Natural killer cell (primary cell): ENCODE results near the gene PDIA2. TPM values are rescaled to one million over a fixed set of nuclear protein-coding genes. Genes with fewer than 3 reads are reported as not detected.
"Not testable (repeated sequence)": the region's sequence is repeated elsewhere in the genome, so short reads cannot be mapped to it uniquely, and the experiment has no call there.

Source experiments
- ATAC-seq, 3 donors: fragments of 150-1000 bp in 2 of 3; fragments of 200-7000 bp in 1 of 3; cut with Tn5 transposase; 1 replicate in 1 of 3; 2 replicates in 2 of 3; pipeline ENCODE4 v1.10.0; 2021; ENCODE audit warnings: mild to moderate bottlenecking in 2 of 3, moderate library complexity in 2 of 3
- DNase-seq, 2 donors: peaks; one replicate each; pipeline versions ENCODE4 v3.0.0 to v3.0.0-alpha.2; 2013 to 2021; ENCODE audit warnings: mixed read lengths in 1 of 2
- H3K27ac ChIP-seq: one replicate; pipeline ENCODE4 v1.5.1; 2013; ENCODE audit warnings: mild to moderate bottlenecking, low read length
- H3K27me3 ChIP-seq: one replicate; pipeline ENCODE4 v1.6.1; 2013; ENCODE audit warnings: low read length; ENCODE audit not compliant: control insufficient read depth, insufficient read depth
- H3K36me3 ChIP-seq: one replicate; pipeline ENCODE4 v1.6.1; 2013; ENCODE audit warnings: low read length; ENCODE audit not compliant: control insufficient read depth, insufficient read depth
- H3K4me1 ChIP-seq: one replicate; pipeline ENCODE4 v1.6.1; 2013; ENCODE audit warnings: low read length; ENCODE audit not compliant: control insufficient read depth, insufficient read depth
- H3K4me3 ChIP-seq: one replicate; pipeline ENCODE4 v1.5.1; 2013; ENCODE audit warnings: low read length
- H3K9me3 ChIP-seq: one replicate; pipeline ENCODE4 v1.6.1; 2013; ENCODE audit warnings: low read length; ENCODE audit not compliant: control insufficient read depth, insufficient read depth
- H3K27ac Mint-ChIP-seq, 2 donors: one replicate each; pipeline ENCODE4 v1.8.0; 2022; ENCODE audit warnings: mild to moderate bottlenecking in 2 of 2, mixed read lengths in 2 of 2, moderate library complexity in 1 of 2
- H3K27me3 Mint-ChIP-seq, 2 donors: one replicate each; pipeline ENCODE4 v1.8.0; 2022; ENCODE audit warnings: low read depth in 2 of 2, mixed read lengths in 2 of 2
- H3K36me3 Mint-ChIP-seq: one replicate; pipeline ENCODE4 v1.8.0; 2022; ENCODE audit warnings: mixed read lengths
- H3K4me1 Mint-ChIP-seq, 2 donors: one replicate each; pipeline ENCODE4 v1.8.0; 2022; ENCODE audit warnings: mixed read lengths in 2 of 2
- H3K4me3 Mint-ChIP-seq: one replicate; pipeline ENCODE4 v1.8.0; 2022; ENCODE audit warnings: mild to moderate bottlenecking, moderate library complexity, mixed read lengths
- H3K9me3 Mint-ChIP-seq, 2 donors: one replicate each; pipeline ENCODE4 v1.8.0; 2022; ENCODE audit warnings: mixed read lengths in 2 of 2
- WGBS: methylation state at CpG from one replicate; pipeline ENCODE4 v1.1.7; 2013; ENCODE audit warnings: missing lambda C conversion rate; ENCODE audit not compliant: insufficient coverage; 5-methylcytosine and 5-hydroxymethylcytosine counted together
- intact Hi-C: fragments of 100-400 bp; cut with micrococcal nuclease; formaldehyde crosslinking; loops from one replicate; pipeline ENCODE4 v1.14.2; 2022
- total RNA-seq, 4 donors: library from RNA; stranded (reverse); fragments of 120-200 nt in 1 of 4; gene quantifications; one replicate each; pipeline versions ENCODE4 v1.2.3 to v1.2.4, GENCODE V29; 2013 to 2022
- TF ChIP-seq, protein P1 (sequence below): fragments of 200-600 bp; IDR thresholded peaks from one replicate; pipeline ENCODE4 v1.8.0; 2022; ENCODE audit warnings: antibody characterized with exemption

PDIA2 gene
- total RNA-seq, 3 donors from 2014 or later (not counting 1 experiment from before 2014, with no cell fraction given) = not detected

DNA sequence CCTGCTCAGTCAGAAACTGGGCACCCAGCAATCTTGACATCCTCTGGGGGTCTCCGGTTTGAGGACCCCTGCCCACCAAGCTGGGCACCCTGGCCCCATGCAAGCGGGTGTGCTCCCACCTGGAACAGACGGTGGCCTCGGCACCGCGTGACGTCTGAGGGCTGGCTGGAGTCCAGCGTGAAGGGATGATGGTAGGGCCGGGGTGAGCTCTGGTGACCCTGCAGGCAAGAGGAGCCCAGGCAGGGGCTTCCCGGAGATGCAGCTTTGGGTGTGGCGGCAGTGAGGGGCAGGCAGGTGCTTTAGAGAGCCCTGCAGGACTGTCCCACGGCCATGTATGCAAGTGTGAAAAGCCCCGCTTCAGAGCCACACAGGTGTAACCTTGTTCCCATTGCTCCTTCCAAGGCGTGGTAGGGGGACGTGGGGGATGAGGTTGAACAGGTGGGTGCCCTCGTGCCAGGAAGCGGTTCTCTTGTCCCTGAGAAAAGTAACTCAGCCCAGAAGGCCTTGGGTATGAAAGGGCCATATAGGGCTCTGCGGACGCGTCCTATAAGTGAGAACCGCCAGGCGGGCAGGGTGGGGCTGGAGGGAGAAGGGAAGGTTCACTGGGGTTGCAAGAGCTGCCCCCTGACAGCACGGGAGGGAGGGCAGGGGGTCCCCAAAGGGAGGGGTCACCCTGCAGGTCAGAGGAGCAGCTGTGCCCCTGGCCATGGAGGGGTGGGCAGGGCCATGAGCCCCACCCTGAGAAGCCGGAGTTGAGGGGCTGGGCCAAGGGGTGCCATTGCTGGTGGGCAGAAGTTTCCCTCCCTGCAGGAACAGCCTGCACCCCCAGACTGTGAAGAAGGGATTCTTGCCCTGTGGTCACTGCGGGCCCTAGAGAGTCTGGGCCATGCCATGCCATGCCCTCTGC lies 16.5 kb upstream of the PDIA2 start:
- Mint-ChIP-seq H3K4me3 (no peak overlapping the region), H3K36me3 (no peaks in the 10 kb centered on the region), H3K4me1 (peaks cover 0 to 16% of the 10 kb centered on the region in 2 donors), H3K27me3 (no peaks in the 10 kb centered on the region), H3K9me3 (no peaks in the 10 kb centered on the region), H3K27ac (no peak overlapping the region)
- TF ChIP-seq, protein P1, sequence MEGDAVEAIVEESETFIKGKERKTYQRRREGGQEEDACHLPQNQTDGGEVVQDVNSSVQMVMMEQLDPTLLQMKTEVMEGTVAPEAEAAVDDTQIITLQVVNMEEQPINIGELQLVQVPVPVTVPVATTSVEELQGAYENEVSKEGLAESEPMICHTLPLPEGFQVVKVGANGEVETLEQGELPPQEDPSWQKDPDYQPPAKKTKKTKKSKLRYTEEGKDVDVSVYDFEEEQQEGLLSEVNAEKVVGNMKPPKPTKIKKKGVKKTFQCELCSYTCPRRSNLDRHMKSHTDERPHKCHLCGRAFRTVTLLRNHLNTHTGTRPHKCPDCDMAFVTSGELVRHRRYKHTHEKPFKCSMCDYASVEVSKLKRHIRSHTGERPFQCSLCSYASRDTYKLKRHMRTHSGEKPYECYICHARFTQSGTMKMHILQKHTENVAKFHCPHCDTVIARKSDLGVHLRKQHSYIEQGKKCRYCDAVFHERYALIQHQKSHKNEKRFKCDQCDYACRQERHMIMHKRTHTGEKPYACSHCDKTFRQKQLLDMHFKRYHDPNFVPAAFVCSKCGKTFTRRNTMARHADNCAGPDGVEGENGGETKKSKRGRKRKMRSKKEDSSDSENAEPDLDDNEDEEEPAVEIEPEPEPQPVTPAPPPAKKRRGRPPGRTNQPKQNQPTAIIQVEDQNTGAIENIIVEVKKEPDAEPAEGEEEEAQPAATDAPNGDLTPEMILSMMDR = no peak
- H3K27ac ChIP-seq = no peak overlapping the region
- DNase-seq (no peak), ATAC-seq (no peak)
- 88% methylated on average over 25 of the region's 25 CpGs for WGBS
- intact Hi-C loops = no loop called here
- no peaks in the 10 kb centered on the region for H3K9me3 ChIP-seq
- H3K36me3 ChIP-seq = peaks cover 18% of the 10 kb centered on the region
- no peak overlapping the region for H3K4me3 ChIP-seq
- H3K27me3 ChIP-seq = no peaks in the 10 kb centered on the region
- no peaks in the 10 kb centered on the region for H3K4me1 ChIP-seq

DNA sequence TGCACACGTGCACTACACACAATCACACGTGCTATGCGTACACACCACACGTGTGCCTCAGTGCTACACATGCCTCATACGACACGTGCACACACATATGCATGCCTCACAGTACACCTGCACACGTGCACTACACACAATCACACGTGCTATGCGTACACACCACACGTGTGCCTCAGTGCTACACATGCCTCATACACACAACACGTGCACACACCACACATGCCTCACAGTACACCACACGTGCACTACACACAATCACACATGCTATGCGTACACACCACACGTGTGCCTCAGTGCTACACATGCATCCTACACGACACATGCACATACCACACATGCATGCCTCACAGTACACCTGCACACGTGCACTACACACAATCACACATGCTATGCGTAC lies 15.4 kb upstream of the PDIA2 start:
- H3K27me3 ChIP-seq, H3K27ac ChIP-seq, H3K4me3 ChIP-seq, H3K27ac Mint-ChIP-seq, H3K27me3 Mint-ChIP-seq, H3K36me3 ChIP-seq, intact Hi-C loops, H3K36me3 Mint-ChIP-seq, ATAC-seq, H3K9me3 ChIP-seq, H3K9me3 Mint-ChIP-seq, H3K4me3 Mint-ChIP-seq, DNase-seq, H3K4me1 ChIP-seq: not testable (repeated sequence)
- peaks cover 0 to 16% of the 10 kb centered on the region in 2 donors for H3K4me1 Mint-ChIP-seq
- 91% methylated on average over 17 of the region's 17 CpGs for WGBS

DNA sequence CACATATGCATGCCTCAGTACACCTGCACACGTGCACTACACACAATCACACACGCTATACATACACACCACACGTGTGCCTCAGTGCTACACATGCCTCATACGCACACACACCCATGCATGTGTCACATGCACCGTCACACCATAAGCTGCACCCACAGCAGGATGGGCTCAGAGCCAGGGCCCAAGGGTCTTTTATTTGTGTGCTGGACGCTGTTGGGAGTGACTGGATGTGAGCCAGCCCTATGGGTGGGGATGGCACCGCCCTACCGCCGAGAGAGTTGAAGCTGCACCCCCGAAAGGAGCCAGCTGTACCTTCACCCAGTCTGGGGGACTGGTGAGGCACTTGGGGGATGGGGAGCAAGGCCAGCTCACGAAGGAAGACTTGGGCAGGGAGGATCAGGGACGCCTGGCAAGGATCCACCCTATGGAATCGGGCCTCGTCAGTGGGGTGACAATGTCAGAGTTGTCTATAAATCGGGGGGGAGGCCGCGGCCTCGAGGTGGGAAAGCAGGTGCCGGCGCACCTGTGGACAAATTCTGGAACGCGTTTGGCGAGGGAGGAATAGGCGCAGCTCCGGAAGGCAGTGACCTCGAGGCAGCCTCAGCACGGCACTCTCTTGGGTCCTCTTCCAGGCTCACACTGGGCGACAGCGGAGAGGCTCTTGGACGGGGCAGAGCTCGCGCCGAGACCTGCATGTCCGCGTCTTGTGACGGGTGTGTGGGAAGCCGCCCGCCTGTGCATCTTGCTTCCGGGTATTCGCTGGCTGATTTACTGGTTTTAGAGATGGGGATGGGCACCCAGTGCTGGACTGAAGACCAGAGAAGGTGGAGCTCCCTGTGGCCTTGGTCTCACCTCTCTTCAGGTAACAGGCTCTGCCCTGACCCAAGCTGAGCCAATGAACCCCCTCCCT lies 14.6 kb upstream of the PDIA2 start:
- peaks cover 6% of the 10 kb centered on the region for H3K36me3 ChIP-seq
- H3K27me3 ChIP-seq = no peaks in the 10 kb centered on the region
- intact Hi-C loops = no loop called here
- no peak overlapping the region for H3K27ac ChIP-seq
- H3K9me3 Mint-ChIP-seq = no peaks in the 10 kb centered on the region
- no peaks in the 10 kb centered on the region for H3K36me3 Mint-ChIP-seq
- H3K27ac Mint-ChIP-seq = no peak overlapping the region
- WGBS = 87% methylated on average over 40 of the region's 40 CpGs
- TF ChIP-seq, protein P1 = no peak
- H3K4me1 Mint-ChIP-seq = peaks cover 0 to 16% of the 10 kb centered on the region in 2 donors
- no peak for ATAC-seq
- no peak overlapping the region for H3K4me3 ChIP-seq
- no peak overlapping the region for H3K4me3 Mint-ChIP-seq
- H3K9me3 ChIP-seq = no peaks in the 10 kb centered on the region
- H3K4me1 ChIP-seq = no peaks in the 10 kb centered on the region
- no peaks in the 10 kb centered on the region for H3K27me3 Mint-ChIP-seq
- DNase-seq = no peak
